ENCODE data around the gene EDA.

EDA gene

DNA sequence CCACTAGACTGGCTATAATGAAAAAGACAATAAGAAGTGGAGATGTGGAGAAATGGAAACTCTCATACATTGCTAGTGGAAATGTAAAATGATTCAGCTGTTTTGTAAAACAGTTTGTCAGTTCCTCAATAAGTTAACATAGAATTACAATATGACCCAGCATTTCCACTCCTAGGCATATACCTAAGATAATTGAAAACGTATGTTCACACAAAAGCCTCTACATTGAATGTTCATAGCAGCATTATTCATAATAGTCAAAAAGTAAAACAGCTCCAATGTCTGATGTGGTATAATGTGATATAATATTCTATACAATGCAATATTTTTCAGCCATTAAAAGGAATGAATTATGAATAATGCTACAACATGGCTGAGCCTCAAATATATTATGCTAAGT, 10.2 kb downstream of the EDA start:
- WGBS (ENCODE audit: extremely low coverage, insufficient coverage, insufficient read length): no CpG with 5 or more reads among the region's 1 CpG
- Histone ChIP-seq H4K8ac (ENCODE audit: low read depth, low read length) (no peak overlapping the region), H3K4me2 (ENCODE audit: low read length) (no peak overlapping the region), H3K4me1 (ENCODE audit: control insufficient read depth in 1 of 2, insufficient read depth in 2 of 2, low read length in 2 of 2) (no peaks in the 10 kb centered on the region), H2BK12ac (ENCODE audit: low read length) (no peak overlapping the region), H3K79me1 (ENCODE audit: low read length) (no peaks in the 10 kb centered on the region), H2BK5ac (ENCODE audit: low read depth, low read length, poor library complexity) (no peak overlapping the region), H3K4me3 (ENCODE audit: low read depth, low read length) (no peak overlapping the region), H3K9ac (ENCODE audit: low read length) (no peak overlapping the region), H3K9me3 (ENCODE audit: insufficient read depth, low read depth, low read length) (no peaks in the 10 kb centered on the region), H3K14ac (ENCODE audit: low read length) (no peak overlapping the region), H4K91ac (ENCODE audit: low read depth, low read length) (no peak overlapping the region), H2BK120ac (ENCODE audit: insufficient read depth, low read length, poor library complexity) (no peak overlapping the region), H4K12ac (ENCODE audit: low read depth, low read length) (no peak overlapping the region), H2AFZ (ENCODE audit: insufficient read depth, low read length, poor library complexity) (no peak overlapping the region), H3K36me3 (ENCODE audit: control insufficient read depth in 1 of 2, insufficient read depth in 2 of 2, low read length in 2 of 2) (no peaks in the 10 kb centered on the region), H3K4ac (ENCODE audit: low read depth, low read length) (no peak overlapping the region), H3K79me2 (ENCODE audit: control insufficient read depth, insufficient read depth, low read length, poor library complexity) (no peaks in the 10 kb centered on the region), H2AK5ac (ENCODE audit: low read length) (no peak overlapping the region), H3K27me3 (ENCODE audit: insufficient read depth, low read length) (no peaks in the 10 kb centered on the region), H3K27ac (ENCODE audit: low read depth, low read length) (no peak overlapping the region), H3K18ac (ENCODE audit: low read length) (no peak overlapping the region), H3K23ac (ENCODE audit: low read length) (no peak overlapping the region)
- no peak for DNase-seq

DNA sequence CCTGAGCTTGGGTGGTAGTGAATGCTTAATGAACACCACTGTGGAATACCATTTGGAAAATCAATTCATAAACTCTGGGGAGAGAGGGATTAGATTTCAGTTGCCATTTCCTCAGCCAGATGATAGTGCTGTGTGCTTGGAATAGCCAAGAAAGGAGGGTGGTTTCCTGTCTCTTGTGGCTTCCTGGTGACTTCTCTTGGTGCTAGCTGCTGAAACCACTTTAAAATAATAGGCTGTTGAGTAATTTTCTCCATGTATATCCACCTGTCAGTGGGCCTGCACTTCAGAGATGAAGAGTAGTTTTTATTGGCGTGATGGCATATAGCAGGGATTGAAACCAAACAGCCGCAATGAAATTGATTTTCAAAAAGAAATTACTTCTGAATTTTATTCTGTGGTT, 11.8 kb downstream of the EDA start:
- Histone ChIP-seq H3K14ac (ENCODE audit: low read length) (no peak overlapping the region), H3K4me3 (ENCODE audit: low read depth, low read length) (no peak overlapping the region), H3K79me1 (ENCODE audit: low read length) (no peaks in the 10 kb centered on the region), H3K18ac (ENCODE audit: low read length) (no peak overlapping the region), H3K9ac (ENCODE audit: low read length) (no peak overlapping the region), H3K27ac (ENCODE audit: low read depth, low read length) (no peak overlapping the region), H2BK120ac (ENCODE audit: insufficient read depth, low read length, poor library complexity) (no peak overlapping the region), H2AK5ac (ENCODE audit: low read length) (no peak overlapping the region), H3K4ac (ENCODE audit: low read depth, low read length) (no peak overlapping the region), H3K23ac (ENCODE audit: low read length) (no peak overlapping the region), H2BK12ac (ENCODE audit: low read length) (no peak overlapping the region), H2BK5ac (ENCODE audit: low read depth, low read length, poor library complexity) (no peak overlapping the region), H3K4me2 (ENCODE audit: low read length) (no peak overlapping the region), H3K79me2 (ENCODE audit: control insufficient read depth, insufficient read depth, low read length, poor library complexity) (no peaks in the 10 kb centered on the region), H4K91ac (ENCODE audit: low read depth, low read length) (no peak overlapping the region), H3K36me3 (ENCODE audit: control insufficient read depth in 1 of 2, insufficient read depth in 2 of 2, low read length in 2 of 2) (no peaks in the 10 kb centered on the region), H3K4me1 (ENCODE audit: control insufficient read depth in 1 of 2, insufficient read depth in 2 of 2, low read length in 2 of 2) (no peaks in the 10 kb centered on the region), H3K9me3 (ENCODE audit: insufficient read depth, low read depth, low read length) (no peaks in the 10 kb centered on the region), H4K8ac (ENCODE audit: low read depth, low read length) (no peak overlapping the region), H2AFZ (ENCODE audit: insufficient read depth, low read length, poor library complexity) (no peak overlapping the region), H3K27me3 (ENCODE audit: insufficient read depth, low read length) (no peaks in the 10 kb centered on the region), H4K12ac (ENCODE audit: low read depth, low read length) (no peak overlapping the region)
- no peak for DNase-seq
- no CpG with 5 or more reads among the region's 2 CpGs for WGBS (ENCODE audit: extremely low coverage, insufficient coverage, insufficient read length)

DNA sequence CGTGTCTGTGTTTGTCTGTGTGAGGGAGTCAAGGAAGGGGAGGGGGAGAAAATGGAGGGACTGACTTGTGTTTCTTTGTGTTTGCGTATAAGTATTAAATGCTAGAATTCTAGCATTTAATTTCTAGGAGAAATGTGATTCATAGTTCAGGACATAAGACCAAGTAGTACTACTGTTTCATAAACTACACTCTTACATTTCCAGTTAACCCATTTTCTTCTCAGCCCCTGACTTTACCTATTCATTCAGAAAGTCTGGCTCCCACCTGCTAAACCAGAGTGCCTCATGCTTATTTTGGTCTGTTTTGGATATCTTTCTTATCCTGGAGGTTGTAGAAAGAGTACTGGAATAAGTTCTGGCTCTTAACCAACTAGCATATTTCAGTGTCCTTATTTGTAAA, 14.2 kb downstream of the EDA start:
- Histone ChIP-seq H2BK12ac (ENCODE audit: low read length) (no peak overlapping the region), H2AK5ac (ENCODE audit: low read length) (no peak overlapping the region), H3K4me3 (ENCODE audit: low read depth, low read length) (no peak overlapping the region), H3K27ac (ENCODE audit: low read depth, low read length) (no peak overlapping the region), H3K9me3 (ENCODE audit: insufficient read depth, low read depth, low read length) (no peaks in the 10 kb centered on the region), H4K91ac (ENCODE audit: low read depth, low read length) (no peak overlapping the region), H3K4ac (ENCODE audit: low read depth, low read length) (no peak overlapping the region), H3K27me3 (ENCODE audit: insufficient read depth, low read length) (no peaks in the 10 kb centered on the region), H3K79me1 (ENCODE audit: low read length) (no peaks in the 10 kb centered on the region), H4K12ac (ENCODE audit: low read depth, low read length) (no peak overlapping the region), H3K36me3 (ENCODE audit: control insufficient read depth in 1 of 2, insufficient read depth in 2 of 2, low read length in 2 of 2) (no peaks in the 10 kb centered on the region), H3K14ac (ENCODE audit: low read length) (no peak overlapping the region), H3K4me1 (ENCODE audit: control insufficient read depth in 1 of 2, insufficient read depth in 2 of 2, low read length in 2 of 2) (no peaks in the 10 kb centered on the region), H3K79me2 (ENCODE audit: control insufficient read depth, insufficient read depth, low read length, poor library complexity) (no peaks in the 10 kb centered on the region), H2AFZ (ENCODE audit: insufficient read depth, low read length, poor library complexity) (no peak overlapping the region), H3K18ac (ENCODE audit: low read length) (no peak overlapping the region), H2BK120ac (ENCODE audit: insufficient read depth, low read length, poor library complexity) (no peak overlapping the region), H3K23ac (ENCODE audit: low read length) (no peak overlapping the region), H3K4me2 (ENCODE audit: low read length) (no peak overlapping the region), H2BK5ac (ENCODE audit: low read depth, low read length, poor library complexity) (no peak overlapping the region), H3K9ac (ENCODE audit: low read length) (no peak overlapping the region), H4K8ac (ENCODE audit: low read depth, low read length) (no peak overlapping the region)
- WGBS (ENCODE audit: extremely low coverage, insufficient coverage, insufficient read length): no CpG with 5 or more reads among the region's 2 CpGs
- no peak for DNase-seq

DNA sequence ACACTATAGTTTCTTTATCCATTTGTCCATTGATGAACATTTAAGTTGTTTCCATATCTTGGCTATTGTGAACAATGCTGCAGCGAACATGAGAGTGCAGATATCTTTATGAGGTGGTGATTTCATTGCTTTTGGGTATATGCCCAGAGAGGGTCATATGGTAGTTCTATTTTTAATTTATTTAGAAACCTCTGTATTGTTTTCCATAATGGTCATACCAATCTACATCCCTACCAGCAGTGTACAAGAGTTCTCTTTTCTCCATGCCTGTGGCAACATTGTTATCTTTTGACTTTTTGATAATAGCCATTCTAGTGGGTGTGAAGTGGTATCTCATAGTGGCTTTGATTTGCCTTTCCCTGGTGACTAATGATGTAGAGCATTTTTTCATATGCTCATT, 48.8 kb downstream of the EDA start:
- Histone ChIP-seq H3K4me2 (ENCODE audit: low read length) (no peak overlapping the region), H2BK12ac (ENCODE audit: low read length) (no peak overlapping the region), H3K27ac (ENCODE audit: low read depth, low read length) (no peak overlapping the region), H2AK5ac (ENCODE audit: low read length) (no peak overlapping the region), H2AFZ (ENCODE audit: insufficient read depth, low read length, poor library complexity) (no peak overlapping the region), H4K91ac (ENCODE audit: low read depth, low read length) (no peak overlapping the region), H3K18ac (ENCODE audit: low read length) (no peak overlapping the region), H4K12ac (ENCODE audit: low read depth, low read length) (no peak overlapping the region), H2BK5ac (ENCODE audit: low read depth, low read length, poor library complexity) (no peak overlapping the region), H3K14ac (ENCODE audit: low read length) (no peak overlapping the region), H3K9me3 (ENCODE audit: insufficient read depth, low read depth, low read length) (no peaks in the 10 kb centered on the region), H3K4me3 (ENCODE audit: low read depth, low read length) (no peak overlapping the region), H2BK120ac (ENCODE audit: insufficient read depth, low read length, poor library complexity) (no peak overlapping the region), H3K23ac (ENCODE audit: low read length) (no peak overlapping the region), H3K27me3 (ENCODE audit: insufficient read depth, low read length) (no peaks in the 10 kb centered on the region), H3K79me2 (ENCODE audit: control insufficient read depth, insufficient read depth, low read length, poor library complexity) (no peaks in the 10 kb centered on the region), H3K79me1 (ENCODE audit: low read length) (no peaks in the 10 kb centered on the region), H3K9ac (ENCODE audit: low read length) (no peak overlapping the region), H3K4me1 (ENCODE audit: control insufficient read depth in 1 of 2, insufficient read depth in 2 of 2, low read length in 2 of 2) (no peaks in the 10 kb centered on the region), H3K36me3 (ENCODE audit: control insufficient read depth in 1 of 2, insufficient read depth in 2 of 2, low read length in 2 of 2) (peaks cover 0 to 2% of the 10 kb centered on the region in 2 experiments), H3K4ac (ENCODE audit: low read depth, low read length) (no peak overlapping the region), H4K8ac (ENCODE audit: low read depth, low read length) (no peak overlapping the region)
- no CpG with 5 or more reads among the region's 1 CpG for WGBS (ENCODE audit: extremely low coverage, insufficient coverage, insufficient read length)
- no peak for DNase-seq
